Psoas muscle (tissue), 8 donors: ENCODE measurements around the gene TMEM31. TPM values are rescaled to one million over a fixed set of nuclear protein-coding genes. Genes with fewer than 3 reads are reported as not detected.

Source experiments
- ATAC-seq, 4 donors: fragments of 200-7000 bp; cut with Tn5 transposase; one replicate each; pipeline ENCODE4 v1.9.1; 2020; ENCODE audit warnings: moderate library complexity in 3 of 4, mild to moderate bottlenecking in 2 of 4
- DNase-seq, 2 donors: peaks; one replicate each; pipeline ENCODE4 v3.0.0-alpha.2; 2020
- H3K27ac ChIP-seq: fragments of 200-600 bp; one replicate; pipeline ENCODE4 v1.8.0; 2022
- H3K27me3 ChIP-seq, 3 donors: fragments of 200-600 bp in 1 of 3; one replicate each; pipeline versions ENCODE4 v1.6.1 to v1.8.0; 2013 to 2022; ENCODE audit warnings: low read length in 2 of 3, mild to moderate bottlenecking in 2 of 3, moderate library complexity in 1 of 3; ENCODE audit not compliant: insufficient read depth in 3 of 3
- H3K36me3 ChIP-seq, 2 donors: fragments of 200-600 bp in 1 of 2; one replicate each; pipeline versions ENCODE4 v1.6.1 to v1.8.0; 2013 to 2022; ENCODE audit warnings: low read depth in 1 of 2, mild to moderate bottlenecking in 1 of 2, moderate library complexity in 1 of 2; ENCODE audit not compliant: insufficient read depth in 1 of 2
- H3K4me1 ChIP-seq: fragments of 200-600 bp; one replicate; pipeline ENCODE4 v1.8.0; 2022
- H3K4me3 ChIP-seq: fragments of 200-600 bp; one replicate; pipeline ENCODE4 v1.8.0; 2022; ENCODE audit warnings: mild to moderate bottlenecking
- H3K9me3 ChIP-seq: fragments of 200-600 bp; one replicate; pipeline ENCODE4 v1.8.0; 2022
- CTCF ChIP-seq: fragments of 200-600 bp; IDR thresholded peaks from one replicate; pipeline ENCODE4 v1.8.0; 2022; ENCODE audit warnings: antibody characterized with exemption
- WGBS, 3 donors: extraction: QIAGEN DNeasy Blood & Tissue Kit; methylation state at CpG; one replicate each; pipeline versions ENCODE4 v1.1.6 to v1.1.7; 2013; 5-methylcytosine and 5-hydroxymethylcytosine counted together
- intact Hi-C, 2 donors: fragments of 100-400 bp; cut with DNase I; formaldehyde crosslinking; loops; one replicate each; pipeline versions ENCODE4 v1.11.0 to v1.14.2; 2022
- polyA plus RNA-seq, 3 donors: library from polyadenylated mRNA; stranded (reverse); fragments of 200-250 nt; gene quantifications; one replicate each; pipeline ENCODE4 v1.2.3, GENCODE V29; 2013
- total RNA-seq, 4 donors: library from RNA; stranded (reverse); fragmentation: NEBNext Ultra II Directional in 2 of 4; extraction: Animal tissue kit (Norgen Biotek cat#: 25700) in 2 of 4; gene quantifications; one replicate each; pipeline versions ENCODE4 v1.2.1 to v1.2.4, GENCODE V29; 2021 to 2023
- donor health status: healthy with polysubstance abuse.
- donor health status: DM: no; HTN: no; CAD: no; lungs with moderate emphysema.
- donor health status: Bipolar disorder and iron deficiency.
- donor health status: healthy.
- donor health status: DM: yes; HTN: yes; CAD: no.
- donor health status: DM: no; HTN: no; CAD: no.
- donor health status: DM: no; HTN: no; CAD: no.
- donor health status: DM: yes; HTN: yes; CAD: no.

Gene TMEM31
- total and polyA plus RNA-seq, 7 donors = 0.09 TPM; not detected in 6

- no peaks in the 10 kb centered on the region for H3K36me3 ChIP-seq
- H3K9me3 ChIP-seq = no peaks in the 10 kb centered on the region
- H3K4me1 ChIP-seq = no peaks in the 10 kb centered on the region
- 78 to 97% (median 88%) methylated on average over 1 of the region's 1 CpG for WGBS, 3 donors
- peaks cover 0 to 13% (median 0%) of the 10 kb centered on the region in 3 donors for H3K27me3 ChIP-seq
- no peak for TF ChIP-seq CTCF
- DNase-seq = no peak
- H3K4me3 ChIP-seq = no peak overlapping the region
- no peak for ATAC-seq
- intact Hi-C loops = loop anchor here (5.0 to 10.0 kb wide), 3 partner anchors 81 to 156 kb away; no protein-coding TSS in a partner anchor
- no peak overlapping the region for H3K27ac ChIP-seq
Observed at GRCh38 chrX:103691059-103691458, 19.6 kb upstream of the TMEM31 start.

- no peaks in the 10 kb centered on the region for H3K36me3 ChIP-seq
- no peaks in the 10 kb centered on the region for H3K4me1 ChIP-seq
- H3K4me3 ChIP-seq = no peak overlapping the region
- no peaks in the 10 kb centered on the region for H3K9me3 ChIP-seq
- intact Hi-C loops = loop anchor here in 1 of 2 donors (5.0 to 10.0 kb wide), 2 partner anchors 115 to 163 kb away; no protein-coding TSS in a partner anchor
- ATAC-seq (no peak), DNase-seq (no peak)
- no peak overlapping the region for H3K27ac ChIP-seq
- TF ChIP-seq CTCF = no peak
- H3K27me3 ChIP-seq = peaks cover 0 to 9% (median 0%) of the 10 kb centered on the region in 3 donors
Observed at GRCh38 chrX:103697687-103698086, 13.0 kb upstream of the TMEM31 start.

GRCh38 chrX:103699243-103699642 lies 11.5 kb upstream of the TMEM31 start:
- no peak for TF ChIP-seq CTCF
- Histone ChIP-seq H3K4me3 (no peak overlapping the region), H3K27ac (no peak overlapping the region), H3K27me3 (peaks cover 0 to 4% (median 0%) of the 10 kb centered on the region in 3 donors), H3K36me3 (no peaks in the 10 kb centered on the region), H3K9me3 (no peaks in the 10 kb centered on the region), H3K4me1 (no peaks in the 10 kb centered on the region)
- intact Hi-C loops = loop anchor here in 1 of 2 donors (5.0 to 10.0 kb wide), 2 partner anchors 113 to 164 kb away; no protein-coding TSS in a partner anchor
- ATAC-seq = no peak
- no peak for DNase-seq
- WGBS, 3 donors = 72 to 84% (median 84%) methylated on average over 3 to 5 of the region's 5 CpGs

GRCh38 chrX:103704863-103705262 lies 5.8 kb upstream of the TMEM31 start:
- no peak overlapping the region for H3K27ac ChIP-seq
- no peaks in the 10 kb centered on the region for H3K4me1 ChIP-seq
- intact Hi-C loops = no loop called here
- no peak for TF ChIP-seq CTCF
- no peak overlapping the region for H3K4me3 ChIP-seq
- H3K9me3 ChIP-seq = no peaks in the 10 kb centered on the region
- H3K27me3 ChIP-seq = peaks cover 0 to 13% (median 0%) of the 10 kb centered on the region in 3 donors
- no peaks in the 10 kb centered on the region for H3K36me3 ChIP-seq
- DNase-seq (no peak), ATAC-seq (no peak)
- 91 to 100% (median 91%) methylated on average over 3 of the region's 3 CpGs for WGBS, 3 donors

GRCh38 chrX:103716962-103717361 lies 6.3 kb downstream of the TMEM31 start:
- H3K36me3 ChIP-seq = no peaks in the 10 kb centered on the region
- H3K27me3 ChIP-seq = peaks cover 0 to 10% (median 0%) of the 10 kb centered on the region in 3 donors
- H3K4me3 ChIP-seq = no peak overlapping the region
- DNase-seq (no peak), ATAC-seq (peak in 1 of 4 donors; percentile 49)
- TF ChIP-seq CTCF = no peak
- no peaks in the 10 kb centered on the region for H3K4me1 ChIP-seq
- intact Hi-C loops = no loop called here
- WGBS, 3 donors = 35 to 65% (median 46%) methylated on average over 2 of the region's 2 CpGs
- no peak overlapping the region for H3K27ac ChIP-seq
- no peaks in the 10 kb centered on the region for H3K9me3 ChIP-seq
